ENCODE data around the gene SCG5. TPM values are rescaled to one million over a fixed set of nuclear protein-coding genes. Genes with fewer than 3 reads are reported as not detected.

Gene SCG5
- total and polyA plus RNA-seq, 2 donors from 2014 or later: 1.3 to 1.6 TPM

DNA sequence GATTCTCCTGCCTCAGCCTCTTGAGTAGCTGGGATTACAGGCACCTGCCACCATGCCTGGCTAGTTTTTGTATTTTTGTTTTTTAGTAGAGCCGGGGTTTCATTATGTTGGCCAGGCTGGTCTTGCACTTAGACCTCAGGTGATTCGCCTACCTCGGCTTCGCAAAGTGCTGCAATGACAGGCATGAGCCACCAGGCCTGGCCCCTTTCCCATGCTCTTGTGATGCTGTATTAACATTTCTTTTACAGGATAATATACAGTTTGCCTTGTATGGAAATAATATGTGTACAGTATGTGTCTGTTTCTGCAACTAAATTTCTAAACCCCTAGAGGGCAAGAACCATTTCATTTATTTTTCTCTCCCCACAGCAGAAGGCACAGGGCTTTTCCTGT, 37.8 kb downstream of the SCG5 start:
- DNase-seq: no peak
- no peak overlapping the region for H3K27ac ChIP-seq (ENCODE audit: low read depth in 2 of 2, low read length in 2 of 2)
- no peak for FAIRE-seq
- no peaks in the 10 kb centered on the region for H3K27me3 ChIP-seq (ENCODE audit: control insufficient read depth, insufficient read depth, low read length)
- no peaks in the 10 kb centered on the region for H3K9me3 ChIP-seq (ENCODE audit: control insufficient read depth in 2 of 3, insufficient read depth in 1 of 3, low read length in 3 of 3)
- H3K4me3 ChIP-seq (ENCODE audit: low read length in 3 of 3): no peak overlapping the region
- no peaks in the 10 kb centered on the region for H3K36me3 ChIP-seq (ENCODE audit: control insufficient read depth in 2 of 3, insufficient read depth in 3 of 3, low read length in 3 of 3)
- H3K4me1 ChIP-seq (ENCODE audit: control insufficient read depth in 2 of 3, insufficient read depth in 2 of 3, low read depth in 1 of 3, low read length in 3 of 3): peaks cover 0 to 3% (median 0%) of the 10 kb centered on the region in 3 donors
- H3K9ac ChIP-seq (ENCODE audit: low read length in 3 of 3): no peak overlapping the region
- intact Hi-C loops (cut with DNase I): no loop called here
- TF ChIP-seq, protein P1, sequence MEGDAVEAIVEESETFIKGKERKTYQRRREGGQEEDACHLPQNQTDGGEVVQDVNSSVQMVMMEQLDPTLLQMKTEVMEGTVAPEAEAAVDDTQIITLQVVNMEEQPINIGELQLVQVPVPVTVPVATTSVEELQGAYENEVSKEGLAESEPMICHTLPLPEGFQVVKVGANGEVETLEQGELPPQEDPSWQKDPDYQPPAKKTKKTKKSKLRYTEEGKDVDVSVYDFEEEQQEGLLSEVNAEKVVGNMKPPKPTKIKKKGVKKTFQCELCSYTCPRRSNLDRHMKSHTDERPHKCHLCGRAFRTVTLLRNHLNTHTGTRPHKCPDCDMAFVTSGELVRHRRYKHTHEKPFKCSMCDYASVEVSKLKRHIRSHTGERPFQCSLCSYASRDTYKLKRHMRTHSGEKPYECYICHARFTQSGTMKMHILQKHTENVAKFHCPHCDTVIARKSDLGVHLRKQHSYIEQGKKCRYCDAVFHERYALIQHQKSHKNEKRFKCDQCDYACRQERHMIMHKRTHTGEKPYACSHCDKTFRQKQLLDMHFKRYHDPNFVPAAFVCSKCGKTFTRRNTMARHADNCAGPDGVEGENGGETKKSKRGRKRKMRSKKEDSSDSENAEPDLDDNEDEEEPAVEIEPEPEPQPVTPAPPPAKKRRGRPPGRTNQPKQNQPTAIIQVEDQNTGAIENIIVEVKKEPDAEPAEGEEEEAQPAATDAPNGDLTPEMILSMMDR (IDR thresholded peaks at IDR 0.05; ENCODE audit: borderline replicate concordance, extremely low read depth, insufficient read depth): no peak

DNA sequence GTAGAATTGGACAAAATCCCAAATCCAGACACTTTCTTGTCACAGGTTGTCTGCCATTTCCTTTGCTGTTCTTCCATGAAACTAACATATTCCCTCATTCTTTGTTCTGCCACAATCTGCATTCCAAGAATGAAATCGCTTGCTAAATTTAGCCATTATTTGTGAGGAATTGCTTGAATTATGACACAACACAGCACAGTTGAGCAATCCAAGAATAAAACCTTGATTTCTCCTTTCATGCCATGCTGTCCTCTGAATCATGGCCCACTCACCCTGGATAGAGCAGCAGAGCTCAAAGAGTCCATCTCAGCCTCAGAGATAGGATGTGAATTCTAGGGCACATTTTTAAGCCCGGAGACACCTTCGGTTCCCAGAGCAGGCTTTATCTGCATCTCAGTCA, 41.1 kb downstream of the SCG5 start:
- no peak overlapping the region for H3K9ac ChIP-seq (ENCODE audit: low read length in 3 of 3)
- no peak overlapping the region for H3K27ac ChIP-seq (ENCODE audit: low read depth in 2 of 2, low read length in 2 of 2)
- no peak for DNase-seq
- H3K4me3 ChIP-seq (ENCODE audit: low read length in 3 of 3): no peak overlapping the region
- no peaks in the 10 kb centered on the region for H3K27me3 ChIP-seq (ENCODE audit: control insufficient read depth, insufficient read depth, low read length)
- H3K9me3 ChIP-seq (ENCODE audit: control insufficient read depth in 2 of 3, insufficient read depth in 1 of 3, low read length in 3 of 3): no peaks in the 10 kb centered on the region
- FAIRE-seq: no peak
- H3K36me3 ChIP-seq (ENCODE audit: control insufficient read depth in 2 of 3, insufficient read depth in 3 of 3, low read length in 3 of 3): no peaks in the 10 kb centered on the region
- intact Hi-C loops (cut with DNase I): no loop called here
- peaks cover 0 to under 1% (median 0%) of the 10 kb centered on the region in 3 donors for H3K4me1 ChIP-seq (ENCODE audit: control insufficient read depth in 2 of 3, insufficient read depth in 2 of 3, low read depth in 1 of 3, low read length in 3 of 3)
- TF ChIP-seq, protein P1 (IDR thresholded peaks at IDR 0.05; ENCODE audit: borderline replicate concordance, extremely low read depth, insufficient read depth): no peak

DNA sequence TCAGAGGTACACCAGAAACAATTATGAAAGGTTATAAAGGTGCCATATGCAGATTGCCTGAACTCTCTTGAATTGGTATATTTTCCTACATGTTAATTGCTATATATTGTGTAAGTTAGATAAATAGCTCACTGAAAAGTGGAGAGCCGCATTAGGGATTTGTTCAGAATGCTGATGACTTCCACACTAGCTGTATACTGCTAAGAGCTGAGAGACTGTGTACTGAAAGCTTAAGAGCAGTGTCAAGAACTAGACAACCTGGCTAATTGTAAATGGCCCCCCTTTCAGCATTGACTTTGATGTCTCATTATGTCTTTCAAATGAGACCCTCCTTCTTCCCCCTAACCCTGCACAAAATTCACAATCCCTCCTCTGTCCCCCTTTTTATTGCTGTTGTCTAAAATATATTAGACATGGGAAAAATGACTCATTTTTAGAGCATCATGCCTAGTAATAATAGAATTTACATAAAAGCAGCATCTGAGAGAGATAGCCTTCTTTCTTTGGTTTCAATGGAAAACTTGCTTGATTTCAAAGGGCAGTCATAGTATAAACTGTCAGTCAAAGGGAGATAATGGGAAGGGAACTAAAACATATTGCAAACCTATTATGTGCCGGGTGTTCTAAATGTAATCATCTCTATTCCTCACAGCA, 41.6 kb downstream of the SCG5 start:
- Histone ChIP-seq H3K4me3 (ENCODE audit: low read length in 3 of 3) (no peak overlapping the region), H3K36me3 (ENCODE audit: control insufficient read depth in 2 of 3, insufficient read depth in 3 of 3, low read length in 3 of 3) (no peaks in the 10 kb centered on the region)

More for the DNA sequence above, 41.6 kb downstream of the SCG5 start:
- Histone ChIP-seq H3K27ac (ENCODE audit: low read depth in 2 of 2, low read length in 2 of 2) (no peak overlapping the region), H3K4me1 (ENCODE audit: control insufficient read depth in 2 of 3, insufficient read depth in 2 of 3, low read depth in 1 of 3, low read length in 3 of 3) (no peaks in the 10 kb centered on the region), H3K9ac (ENCODE audit: low read length in 3 of 3) (no peak overlapping the region), H3K27me3 (ENCODE audit: control insufficient read depth, insufficient read depth, low read length) (no peaks in the 10 kb centered on the region), H3K9me3 (ENCODE audit: control insufficient read depth in 2 of 3, insufficient read depth in 1 of 3, low read length in 3 of 3) (no peaks in the 10 kb centered on the region)
- FAIRE-seq (no peak), DNase-seq (no peak)
- TF ChIP-seq, protein P1 (IDR thresholded peaks at IDR 0.05; ENCODE audit: borderline replicate concordance, extremely low read depth, insufficient read depth): no peak
- intact Hi-C loops (cut with DNase I): no loop called here
